GM23338 (cell line): ENCODE data around the gene FASTK. TPM values are rescaled to one million over a fixed set of nuclear protein-coding genes. Genes with fewer than 3 reads are reported as not detected.

Experiments used
- ATAC-seq: fragments of 200-7000 bp; cut with Tn5 transposase; 3 replicates; pipeline ENCODE4 v1.9.1; 2020
- DNase-seq: peaks from one replicate; pipeline ENCODE4 v3.0.0-alpha.2; 2015; ENCODE audit warnings: low spot score
- H2AFZ ChIP-seq: fragments of 200-600 bp; sonication (generic); 2 replicates; pipeline ENCODE4 v1.8.0; 2016; ENCODE audit warnings: antibody characterized with exemption, mild to moderate bottlenecking, moderate library complexity
- H3F3A ChIP-seq: fragments of 200-600 bp; sonication (generic); replicated peaks from 2 replicates; pipeline ENCODE4 v1.8.0; 2017; ENCODE audit warnings: antibody characterized with exemption, mixed run types, low read depth
- H3K27ac ChIP-seq: fragments of 200-600 bp; sonication (generic); 2 replicates; pipeline ENCODE4 v1.6.1; 2016; ENCODE audit warnings: low read depth
- H3K27me3 ChIP-seq: fragments of 200-600 bp; sonication (generic); 2 replicates; pipeline ENCODE4 v1.8.0; 2016; ENCODE audit warnings: mild to moderate bottlenecking, mixed run types, moderate library complexity; ENCODE audit not compliant: insufficient read depth
- H3K36me3 ChIP-seq: fragments of 200-600 bp; sonication (generic); 2 replicates; pipeline ENCODE4 v1.8.0; 2016; ENCODE audit warnings: mild to moderate bottlenecking; ENCODE audit not compliant: insufficient read depth
- H3K4me1 ChIP-seq: fragments of 200-600 bp; sonication (generic); 2 replicates; pipeline ENCODE4 v1.8.0; 2016; ENCODE audit warnings: mild to moderate bottlenecking, moderate library complexity; ENCODE audit not compliant: insufficient read depth
- H3K4me2 ChIP-seq: fragments of 200-600 bp; sonication (generic); 2 replicates; pipeline ENCODE4 v1.7.1; 2017; ENCODE audit warnings: mixed run types
- H3K4me3 ChIP-seq: fragments of 200-600 bp; sonication (generic); 2 replicates; pipeline ENCODE4 v1.6.1; 2016; ENCODE audit warnings: mixed run types
- H3K79me2 ChIP-seq: fragments of 200-600 bp; sonication (generic); replicated peaks from 2 replicates; pipeline ENCODE4 v1.8.0; 2017; ENCODE audit warnings: mild to moderate bottlenecking; ENCODE audit not compliant: insufficient read depth
- H3K9me2 ChIP-seq: fragments of 200-600 bp; sonication (generic); 2 replicates; pipeline ENCODE4 v1.8.0; 2017; ENCODE audit not compliant: insufficient read depth
- H4K20me1 ChIP-seq: fragments of 200-600 bp; sonication (generic); replicated peaks from 2 replicates; pipeline ENCODE4 v1.8.0; 2017; ENCODE audit warnings: mild to moderate bottlenecking; ENCODE audit not compliant: insufficient read depth
- H3K27ac Mint-ChIP-seq: 2 replicates; pipeline ENCODE4 v1.8.0; 2020; ENCODE audit warnings: inconsistent platforms, mild to moderate bottlenecking, moderate library complexity, mixed read lengths
- H3K27me3 Mint-ChIP-seq: 3 replicates; pipeline ENCODE4 v1.8.0; 2022; ENCODE audit warnings: low read depth, mild to moderate bottlenecking, moderate library complexity, mixed read lengths, inconsistent platforms; ENCODE audit not compliant: insufficient read depth, poor library complexity
- H3K36me3 Mint-ChIP-seq: 3 replicates; pipeline ENCODE4 v1.8.0; 2021; ENCODE audit warnings: low read depth, mild to moderate bottlenecking, inconsistent platforms, moderate library complexity, mixed read lengths
- H3K4me1 Mint-ChIP-seq: 3 replicates; pipeline ENCODE4 v1.8.0; 2020; ENCODE audit warnings: mild to moderate bottlenecking, inconsistent platforms, mixed read lengths
- H3K4me3 Mint-ChIP-seq: 3 replicates; pipeline ENCODE4 v1.8.0; 2021; ENCODE audit warnings: moderate library complexity, mild to moderate bottlenecking, inconsistent platforms, mixed read lengths
- H3K9me3 Mint-ChIP-seq: 3 replicates; pipeline ENCODE4 v1.8.0; 2020; ENCODE audit warnings: moderate library complexity, mild to moderate bottlenecking, inconsistent platforms, mixed read lengths
- CREB1 ChIP-seq: fragments of 250-450 bp; sonication (Bioruptor Pico); IDR thresholded peaks from 2 replicates; pipeline ENCODE4 v1.5.0; 2020; ENCODE audit warnings: low read depth, mild to moderate bottlenecking, moderate library complexity
- EZH2 ChIP-seq: fragments of 200-600 bp; sonication (generic); IDR thresholded peaks from one replicate; pipeline ENCODE4 v1.8.0; 2017; ENCODE audit warnings: antibody characterized with exemption, mild to moderate bottlenecking, low read depth; ENCODE audit not compliant: unreplicated experiment
- EZH2phosphoT487 ChIP-seq: fragments of 200-600 bp; sonication (generic); IDR thresholded peaks from one replicate; pipeline ENCODE4 v1.8.1; 2018; ENCODE audit warnings: antibody characterized with exemption; ENCODE audit not compliant: unreplicated experiment
- JUNB ChIP-seq: IDR thresholded peaks from one replicate; pipeline ENCODE4 v1.6.1; 2016; ENCODE audit warnings: antibody characterized with exemption; ENCODE audit not compliant: unreplicated experiment
- NANOG ChIP-seq: IDR thresholded peaks from 2 replicates; pipeline ENCODE4 v1.6.1; 2016; ENCODE audit warnings: antibody characterized with exemption, borderline replicate concordance
- POLR2AphosphoS5 ChIP-seq: IDR thresholded peaks from 2 replicates; pipeline ENCODE4 v1.6.1; 2016; ENCODE audit warnings: antibody characterized with exemption, low read depth
- STAT1 ChIP-seq: IDR thresholded peaks from one replicate; pipeline ENCODE4 v1.6.1; 2016; ENCODE audit warnings: antibody characterized with exemption; ENCODE audit not compliant: unreplicated experiment
- ZNF331 ChIP-seq: fragments of 250-450 bp; sonication (Bioruptor Pico); IDR thresholded peaks from 2 replicates; pipeline ENCODE4 v1.5.0; 2020; ENCODE audit warnings: low read depth, mild to moderate bottlenecking, moderate library complexity
- ZNF462 ChIP-seq: fragments of 250-450 bp; sonication (Bioruptor Pico); IDR thresholded peaks from 2 replicates; pipeline ENCODE4 v1.5.0; 2020; ENCODE audit warnings: mild to moderate bottlenecking, moderate library complexity
- polyA plus RNA-seq: library from polyadenylated mRNA; unstranded; fragments of >200 nt; fragmentation: Nextera tagmentation; extraction: Ambion mirVana; gene quantifications from 2 replicates; pipeline ENCODE4 v1.2.1, GENCODE V29; 2016
- total RNA-seq: library from RNA; depleted of rRNA; stranded (reverse); fragments of >200 nt; shearing (Covaris generic); gene quantifications from 2 replicates; pipeline ENCODE4 v1.2.3, GENCODE V29; 2014
- TF ChIP-seq, protein P1 (sequence below): IDR thresholded peaks from 2 replicates; pipeline ENCODE4 v1.6.1; 2016; ENCODE audit warnings: antibody characterized with exemption

Gene FASTK
- total and polyA plus RNA-seq, 2 experiments from 2014 or later: 37.4 to 57.4 TPM

DNA sequence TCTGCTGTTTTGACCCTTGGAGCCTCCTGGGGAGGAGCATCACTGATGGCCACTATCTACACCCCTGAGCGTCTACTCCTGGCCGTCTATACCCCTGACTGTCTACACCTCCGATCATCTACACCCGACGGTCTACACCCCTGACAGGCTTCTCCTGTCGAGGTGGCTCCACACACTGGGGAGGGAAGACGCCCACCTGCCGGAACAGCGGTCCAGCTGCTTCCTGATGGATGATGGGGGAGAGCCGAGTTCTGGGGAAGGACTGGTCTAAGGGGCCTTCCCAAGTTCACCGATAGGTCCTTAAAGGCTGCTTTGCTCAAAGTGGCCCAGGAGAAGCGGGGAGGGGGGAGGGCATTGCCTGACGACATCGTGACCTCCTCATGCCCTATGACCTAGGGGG lies 47.5 kb upstream of the FASTK start:
- Histone ChIP-seq H4K20me1 (peaks cover 23% of the 10 kb centered on the region), H3K9me2 (no peaks in the 10 kb centered on the region), H3K36me3 (no peaks in the 10 kb centered on the region), H3K4me3 (no peak overlapping the region), H2AFZ (no peak overlapping the region), H3F3A (peaks cover 21% of the 10 kb centered on the region), H3K27ac (no peak overlapping the region), H3K4me2 (no peak overlapping the region), H3K27me3 (peaks cover 22% of the 10 kb centered on the region), H3K79me2 (no peaks in the 10 kb centered on the region), H3K4me1 (peaks cover 12% of the 10 kb centered on the region)
- peaks cover 34% of the 10 kb centered on the region for H3K4me1 Mint-ChIP-seq
- no peak overlapping the region for H3K27ac Mint-ChIP-seq
- peaks cover 43% of the 10 kb centered on the region for H3K27me3 Mint-ChIP-seq
- DNase-seq (no peak), ATAC-seq (no peak)
- H3K9me3 Mint-ChIP-seq: no peaks in the 10 kb centered on the region
- peaks cover 33% of the 10 kb centered on the region for H3K36me3 Mint-ChIP-seq
- H3K4me3 Mint-ChIP-seq: no peak overlapping the region; the same call in 2 of the 3 replicates
- TF ChIP-seq EZH2 (no peak), ZNF331 (CRISPR knock-in tag) (no peak), JUNB (no peak), CREB1 (CRISPR knock-in tag) (no peak), POLR2AphosphoS5 (no peak), STAT1 (no peak), NANOG (no peak), EZH2phosphoT487 (no peak), ZNF462 (CRISPR knock-in tag) (no peak)
- TF ChIP-seq, protein P1, sequence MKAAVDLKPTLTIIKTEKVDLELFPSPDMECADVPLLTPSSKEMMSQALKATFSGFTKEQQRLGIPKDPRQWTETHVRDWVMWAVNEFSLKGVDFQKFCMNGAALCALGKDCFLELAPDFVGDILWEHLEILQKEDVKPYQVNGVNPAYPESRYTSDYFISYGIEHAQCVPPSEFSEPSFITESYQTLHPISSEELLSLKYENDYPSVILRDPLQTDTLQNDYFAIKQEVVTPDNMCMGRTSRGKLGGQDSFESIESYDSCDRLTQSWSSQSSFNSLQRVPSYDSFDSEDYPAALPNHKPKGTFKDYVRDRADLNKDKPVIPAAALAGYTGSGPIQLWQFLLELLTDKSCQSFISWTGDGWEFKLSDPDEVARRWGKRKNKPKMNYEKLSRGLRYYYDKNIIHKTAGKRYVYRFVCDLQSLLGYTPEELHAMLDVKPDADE: no peak
